Urothelium cell line (cell line): ENCODE results near the gene PBX1.
"Not testable (repeated sequence)": the region's sequence is repeated elsewhere in the genome, so short reads cannot be mapped to it uniquely, and the experiment has no call there.

ENCODE experiments used
- DNase-seq: peaks from one replicate; pipeline ENCODE4 v3.0.0; 2011; ENCODE audit warnings: low spot score, mixed read lengths
- FAIRE-seq: peaks from 2 replicates; lab custom pipeline; 2011; peaks lifted over from hg19 to GRCh38; lab: Jason Lieb, UNC

PBX1 gene

GRCh38 chr1:164588516-164589341 lies 29.7 kb downstream of the PBX1 start:
- DNase-seq, result peak; percentile 42
- FAIRE-seq, result peak; percentile 20

DNA sequence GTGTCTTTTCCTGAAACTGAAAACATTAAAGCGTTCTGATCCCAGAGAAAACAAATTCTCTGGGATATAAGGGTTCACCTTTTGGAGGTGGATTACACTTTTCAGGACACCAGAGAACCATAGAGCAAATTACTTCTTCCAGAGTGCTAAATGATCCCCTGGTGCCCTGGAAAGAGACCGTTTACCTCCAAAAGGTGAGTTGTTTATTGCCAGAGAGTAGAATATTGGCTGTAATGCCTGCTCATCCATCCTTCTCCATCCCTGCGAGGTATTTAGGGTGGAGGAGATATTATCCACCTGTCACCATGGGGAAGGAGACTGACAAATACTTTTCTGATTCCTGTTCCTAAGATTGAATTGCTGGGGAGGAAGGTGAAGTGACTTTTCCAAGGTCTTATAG lies 30.4 kb downstream of the PBX1 start:
- FAIRE-seq (no peak), DNase-seq (no peak)

- DNase-seq, result no peak
- no peak for FAIRE-seq
These were observed 31.1 kb downstream of the PBX1 start for GRCh38 chr1:164589961-164590507.

GRCh38 chr1:164590592-164590991 lies 31.6 kb downstream of the PBX1 start:
- no peak for FAIRE-seq
- DNase-seq, result no peak

GRCh38 chr1:164591858-164592257 lies 32.9 kb downstream of the PBX1 start:
- peak; percentile 44 for DNase-seq
- no peak for FAIRE-seq

GRCh38 chr1:164592634-164593033 lies 33.6 kb downstream of the PBX1 start:
- no peak for FAIRE-seq

DNA sequence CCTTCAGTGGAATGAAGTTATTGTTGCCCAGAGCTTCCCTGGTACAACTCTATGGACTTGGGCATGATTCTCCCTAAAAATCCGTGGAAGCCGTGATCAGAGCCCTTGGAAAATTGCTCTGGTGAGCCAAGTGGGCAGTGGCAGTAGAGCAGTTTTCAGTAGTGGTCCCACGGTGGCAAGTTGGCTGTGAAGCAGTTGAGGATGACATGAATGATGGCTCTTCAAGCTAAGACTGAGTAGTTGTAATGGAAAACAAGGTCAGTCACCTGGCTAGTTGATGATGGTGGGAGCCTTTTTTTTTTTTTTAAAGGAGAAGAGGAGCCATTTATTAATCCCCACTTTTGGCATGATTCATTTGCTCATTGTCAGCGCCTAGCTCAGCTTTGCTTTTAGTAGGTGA lies 36.2 kb downstream of the PBX1 start:
- DNase-seq (no peak), FAIRE-seq (no peak)

More at GRCh38 chr1:164592634-164593033, 33.6 kb downstream of the PBX1 start:
- DNase-seq, result no peak

GRCh38 chr1:164596172-164596571 lies 37.2 kb downstream of the PBX1 start:
- FAIRE-seq, result no peak
- no peak for DNase-seq

DNA sequence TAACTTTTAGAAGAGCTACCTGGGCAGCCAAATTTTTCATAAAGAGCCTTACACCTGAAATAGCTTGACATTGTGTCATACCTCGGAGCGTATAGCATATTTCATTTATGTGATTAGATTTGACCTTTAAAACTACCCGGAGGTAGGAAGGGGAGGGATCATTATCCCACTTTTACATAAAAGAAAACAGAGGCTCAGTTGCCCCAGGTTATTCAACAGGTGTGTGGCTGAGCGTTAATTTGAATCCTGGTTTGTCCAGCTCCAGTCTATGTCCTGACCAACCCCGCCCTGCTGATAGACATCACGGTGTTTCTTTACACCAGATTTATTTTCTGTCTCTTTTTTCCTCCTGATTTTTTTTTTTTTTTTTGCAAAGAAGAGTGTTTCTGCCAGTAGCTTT lies 39.7 kb downstream of the PBX1 start:
- FAIRE-seq, result no peak

GRCh38 chr1:164599272-164599671 lies 40.3 kb downstream of the PBX1 start:
- no peak for DNase-seq
- no peak for FAIRE-seq

More for the DNA sequence above, 39.7 kb downstream of the PBX1 start:
- DNase-seq, result no peak

DNA sequence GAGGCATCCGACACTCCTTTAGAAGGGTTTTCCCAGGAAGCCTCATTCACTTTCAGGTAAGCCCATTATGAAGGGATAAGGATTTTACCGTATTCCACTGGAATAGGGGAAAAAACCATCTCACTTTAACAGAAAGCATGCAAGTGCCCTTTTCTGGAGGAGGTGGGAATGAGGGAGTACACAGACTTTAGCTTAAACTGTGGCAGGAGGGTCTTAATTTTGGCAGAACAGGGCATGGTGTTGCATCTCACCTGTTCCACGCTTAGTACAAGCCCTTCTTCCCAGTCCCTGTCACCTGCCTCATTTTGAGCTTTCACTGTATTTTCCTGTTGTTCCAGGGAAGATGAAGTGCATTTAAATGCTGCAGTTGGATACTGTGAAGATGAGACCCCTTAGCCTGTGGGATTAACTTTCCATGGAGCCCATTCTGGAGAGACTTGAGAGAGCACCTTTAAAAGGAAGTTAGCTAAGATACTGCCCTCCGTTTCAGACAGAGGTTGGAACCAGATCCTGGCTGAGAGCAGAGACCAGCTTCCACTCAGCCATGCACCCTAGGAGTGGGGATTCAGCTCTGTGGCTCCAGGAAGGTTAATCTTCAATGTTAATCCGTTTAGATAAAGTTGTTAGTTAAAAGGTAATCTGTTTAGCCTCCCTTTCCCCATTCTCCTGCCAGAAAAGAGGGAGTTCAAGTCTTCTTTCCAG lies 42.6 kb downstream of the PBX1 start:
- FAIRE-seq, result no peak

DNA sequence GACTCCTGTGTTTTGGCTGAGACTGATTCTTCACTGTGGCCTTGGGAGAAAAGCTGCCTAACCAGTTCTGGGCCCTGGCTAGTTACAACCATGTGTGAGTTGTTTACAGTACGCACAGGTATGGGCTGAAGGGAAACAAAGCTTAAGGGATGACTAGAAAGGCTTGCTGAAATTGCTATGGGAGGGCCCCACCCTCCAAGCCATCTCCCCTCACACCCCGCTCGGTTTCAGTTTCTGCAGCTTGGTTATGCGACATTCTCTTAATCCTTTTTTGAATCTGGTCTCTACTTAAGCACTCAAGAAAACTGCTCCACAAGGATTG lies 43.1 kb downstream of the PBX1 start:
- DNase-seq, result no peak
- FAIRE-seq, result no peak

More for the DNA sequence above, 42.6 kb downstream of the PBX1 start:
- DNase-seq, result no peak

- no peak for FAIRE-seq
These were observed 43.6 kb downstream of the PBX1 start for GRCh38 chr1:164602480-164603093.

GRCh38 chr1:164603805-164604204 lies 44.8 kb downstream of the PBX1 start:
- DNase-seq, FAIRE-seq: not testable (repeated sequence)

More at GRCh38 chr1:164602480-164603093, 43.6 kb downstream of the PBX1 start:
- peak; percentile 44 for DNase-seq

DNA sequence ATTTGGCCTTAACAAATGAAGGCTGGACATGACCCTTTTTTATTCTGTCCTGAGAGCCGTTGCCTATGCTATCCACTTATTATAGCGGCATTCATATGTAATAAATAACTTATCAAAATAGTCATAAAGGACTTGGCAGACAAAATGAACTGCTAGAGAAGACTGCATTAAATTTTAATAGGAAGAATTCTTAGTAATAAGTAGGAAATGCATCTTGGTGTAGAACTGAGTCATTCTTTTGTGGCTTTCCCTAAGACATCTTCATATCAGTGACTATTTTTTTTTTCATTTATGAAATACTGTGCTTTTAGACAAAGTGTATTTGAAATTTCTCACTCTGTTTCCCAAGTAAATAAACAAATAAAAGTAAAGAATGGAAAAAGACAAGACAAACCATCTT lies 45.6 kb downstream of the PBX1 start:
- FAIRE-seq (no peak), DNase-seq (no peak)

GRCh38 chr1:164605254-164606091 lies 46.5 kb downstream of the PBX1 start:
- FAIRE-seq (no peak), DNase-seq (no peak)

GRCh38 chr1:164607351-164607750 lies 48.4 kb downstream of the PBX1 start:
- no peak for FAIRE-seq
- no peak for DNase-seq

DNA sequence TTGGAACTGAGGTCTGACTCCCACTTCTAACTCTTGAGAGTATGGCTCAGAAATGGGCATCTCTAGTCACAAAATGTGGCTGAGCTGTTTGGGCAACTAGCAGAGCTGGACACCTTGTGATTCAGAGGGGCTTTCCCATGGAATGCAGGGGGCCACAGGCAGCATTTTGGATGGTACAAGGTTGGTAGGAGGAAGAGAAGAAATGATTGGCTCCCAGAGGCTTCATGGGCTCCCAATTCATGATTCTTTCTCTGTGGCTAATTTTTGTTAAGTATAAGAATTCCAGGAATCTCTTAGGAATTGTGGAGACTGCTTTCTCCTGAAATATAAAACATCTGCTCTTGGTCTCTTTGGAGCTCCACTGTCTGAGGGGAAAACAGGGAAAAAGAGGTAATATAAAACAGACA lies 49.7 kb downstream of the PBX1 start:
- no peak for FAIRE-seq
- DNase-seq, result no peak

- no peak for FAIRE-seq
- no peak for DNase-seq
These were observed 50.1 kb downstream of the PBX1 start for GRCh38 chr1:164609089-164609488.

DNA sequence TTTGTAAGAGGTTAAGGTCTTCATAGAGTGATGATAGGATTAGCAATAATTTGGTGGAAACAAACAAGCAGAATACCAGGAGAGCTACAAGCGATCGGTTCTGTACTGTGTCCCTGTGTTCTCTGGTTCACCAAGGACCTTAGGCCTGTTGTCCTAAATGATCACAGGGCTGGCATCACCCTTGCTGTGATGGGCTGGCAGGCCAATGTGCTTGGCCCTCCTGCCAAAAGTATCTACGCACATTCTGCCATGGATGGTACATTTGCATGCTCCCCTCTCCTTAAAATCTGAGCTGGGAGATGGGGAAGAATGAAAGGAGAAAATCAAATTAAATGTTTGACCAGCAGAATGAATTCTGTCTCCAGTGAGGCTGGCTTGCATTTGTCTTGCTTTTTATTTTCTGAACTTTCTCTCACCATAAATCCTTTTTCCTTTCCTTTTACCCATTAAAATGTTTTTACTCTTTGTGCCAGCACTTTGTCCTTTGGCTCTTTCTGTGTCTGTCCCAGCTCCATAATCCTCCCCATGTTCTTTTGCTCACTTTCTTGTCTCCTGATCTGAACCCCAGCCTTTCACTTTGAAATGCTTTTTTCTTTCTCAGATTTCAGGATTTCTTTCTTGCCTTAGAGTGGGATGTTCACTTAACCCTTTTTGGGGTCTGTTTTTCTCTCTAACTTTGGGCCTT lies 51.7 kb downstream of the PBX1 start:
- FAIRE-seq, result no peak
- no peak for DNase-seq
